HG02885 (cell line): Measurements from ENCODE around the gene BBC3.
A peak's percentile ranks its signal among the peaks of the same experiment; 100 is the strongest.

Source experiments
- ATAC-seq: cut with Tn5 transposase; IDR thresholded peaks from one replicate; pipeline ENCODE4 v1.9.1; 2021; ENCODE audit warnings: mild to moderate bottlenecking; ENCODE audit not compliant: unreplicated experiment, poor library complexity

Gene BBC3

GRCh38 chr19:47203254-47203653, 27.7 kb downstream of the BBC3 start:
- no peak for ATAC-seq

DNA sequence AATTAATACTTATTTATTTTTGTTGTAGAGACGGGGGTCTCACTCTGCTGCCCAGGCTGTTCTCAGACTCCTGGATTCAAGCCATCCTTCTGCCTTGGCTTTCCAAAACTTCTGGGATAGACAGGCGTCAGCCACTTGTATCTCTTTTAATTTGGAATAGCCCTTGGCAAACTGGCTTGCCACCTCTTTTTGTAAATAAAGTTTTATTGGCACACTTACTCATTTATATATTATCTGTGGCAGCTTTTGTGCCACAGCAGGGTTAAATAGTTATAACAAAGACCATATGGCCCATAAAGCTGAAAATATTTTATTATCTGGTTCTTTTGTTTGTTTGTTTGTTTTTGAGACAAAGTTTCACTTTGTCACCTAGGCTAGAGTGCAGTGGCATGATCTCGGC, 30.5 kb downstream of the BBC3 start:
- no peak for ATAC-seq

- no peak for ATAC-seq
These were observed 33.9 kb downstream of the BBC3 start for GRCh38 chr19:47197141-47197540.

DNA sequence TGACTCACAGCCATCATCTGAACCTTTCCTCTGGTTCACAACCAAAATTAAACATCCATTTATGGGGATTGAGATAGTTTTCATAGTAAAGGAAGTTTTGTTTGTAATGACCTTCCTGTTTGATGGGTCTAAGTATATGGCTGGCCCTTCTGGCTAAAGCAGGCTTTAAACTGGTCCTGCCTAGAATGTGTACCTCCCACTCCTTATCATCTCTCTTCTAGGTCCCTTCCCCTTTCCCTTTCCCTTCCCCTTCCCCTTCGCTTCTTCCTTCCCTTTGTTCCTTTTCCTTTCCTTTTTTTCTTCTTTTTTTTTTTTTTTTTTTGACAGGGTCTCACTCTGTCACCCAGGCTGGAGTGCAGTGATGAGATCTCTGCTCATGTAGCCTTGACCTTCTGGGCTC, 35.6 kb downstream of the BBC3 start:
- ATAC-seq, result no peak

DNA sequence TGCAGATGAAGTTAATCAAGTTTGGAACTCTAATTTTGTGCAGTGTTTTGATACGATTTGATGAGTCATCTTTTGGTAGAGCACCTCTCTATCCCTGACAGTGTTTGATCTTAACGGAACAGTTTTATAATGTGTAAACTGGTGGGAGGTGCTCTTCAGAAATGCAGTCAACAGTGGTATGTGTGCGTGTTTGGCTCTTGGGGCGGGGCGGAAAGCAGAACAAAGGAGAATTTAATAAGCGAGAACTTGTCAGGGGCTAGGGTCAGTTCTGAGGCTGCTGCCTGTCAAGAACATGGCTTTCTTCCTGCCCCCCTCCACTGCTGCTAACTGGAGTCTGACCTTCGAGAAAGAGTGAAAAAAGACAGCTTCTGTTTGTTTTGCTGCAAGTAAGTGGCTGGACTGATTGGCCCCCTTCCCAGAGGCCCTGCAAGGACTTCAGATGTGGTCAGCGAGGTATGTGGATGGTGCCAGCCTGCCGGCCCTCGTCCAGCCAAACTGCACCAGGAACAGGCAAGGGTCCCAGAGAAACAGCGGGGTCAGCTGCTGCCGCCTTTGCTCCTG, 40.8 kb downstream of the BBC3 start:
- ATAC-seq, result no peak

DNA sequence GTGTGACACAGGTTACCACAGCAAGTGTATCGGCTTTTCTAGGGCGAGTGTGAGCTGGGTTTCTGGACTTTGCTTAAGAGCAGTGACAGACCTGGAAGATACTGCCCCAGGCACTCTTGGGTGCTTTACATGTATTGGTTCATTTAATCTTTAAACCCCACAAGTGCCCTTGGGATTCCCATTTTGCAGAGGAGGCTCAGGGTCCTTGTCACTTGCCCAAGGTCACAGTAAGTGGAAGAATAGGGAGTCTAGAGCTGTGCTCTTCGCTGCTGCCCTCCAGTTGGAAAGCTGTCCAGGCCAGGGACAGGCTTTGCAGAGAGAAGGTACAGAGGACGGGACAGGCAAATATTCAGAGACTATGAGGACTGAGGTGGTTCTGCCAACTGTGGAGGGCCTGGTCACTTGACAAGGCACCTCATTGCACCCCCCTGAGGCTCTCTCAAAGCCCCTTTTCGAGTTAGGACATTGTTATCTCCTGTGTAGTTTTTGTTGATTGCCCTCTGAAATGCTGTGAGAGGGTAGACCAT, 42.4 kb downstream of the BBC3 start:
- no peak for ATAC-seq

- ATAC-seq, result no peak
These were observed 43.2 kb downstream of the BBC3 start for GRCh38 chr19:47187797-47188196.

DNA sequence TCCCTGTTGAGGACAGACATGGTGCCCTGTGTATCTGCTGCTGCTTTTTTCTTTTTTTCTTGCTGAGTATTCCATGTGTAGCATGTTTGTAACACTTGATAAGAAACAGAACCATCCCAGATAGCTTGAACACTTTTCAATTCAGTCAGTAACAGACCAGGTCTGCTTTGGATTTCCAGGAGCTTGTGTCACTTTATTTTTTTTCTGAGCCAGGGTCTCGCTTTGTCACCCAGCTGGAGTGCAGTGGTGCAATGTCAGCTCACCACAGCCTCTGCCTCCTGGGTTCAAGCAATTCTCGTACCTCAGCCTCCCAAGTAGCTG, 43.7 kb downstream of the BBC3 start:
- no peak for ATAC-seq

DNA sequence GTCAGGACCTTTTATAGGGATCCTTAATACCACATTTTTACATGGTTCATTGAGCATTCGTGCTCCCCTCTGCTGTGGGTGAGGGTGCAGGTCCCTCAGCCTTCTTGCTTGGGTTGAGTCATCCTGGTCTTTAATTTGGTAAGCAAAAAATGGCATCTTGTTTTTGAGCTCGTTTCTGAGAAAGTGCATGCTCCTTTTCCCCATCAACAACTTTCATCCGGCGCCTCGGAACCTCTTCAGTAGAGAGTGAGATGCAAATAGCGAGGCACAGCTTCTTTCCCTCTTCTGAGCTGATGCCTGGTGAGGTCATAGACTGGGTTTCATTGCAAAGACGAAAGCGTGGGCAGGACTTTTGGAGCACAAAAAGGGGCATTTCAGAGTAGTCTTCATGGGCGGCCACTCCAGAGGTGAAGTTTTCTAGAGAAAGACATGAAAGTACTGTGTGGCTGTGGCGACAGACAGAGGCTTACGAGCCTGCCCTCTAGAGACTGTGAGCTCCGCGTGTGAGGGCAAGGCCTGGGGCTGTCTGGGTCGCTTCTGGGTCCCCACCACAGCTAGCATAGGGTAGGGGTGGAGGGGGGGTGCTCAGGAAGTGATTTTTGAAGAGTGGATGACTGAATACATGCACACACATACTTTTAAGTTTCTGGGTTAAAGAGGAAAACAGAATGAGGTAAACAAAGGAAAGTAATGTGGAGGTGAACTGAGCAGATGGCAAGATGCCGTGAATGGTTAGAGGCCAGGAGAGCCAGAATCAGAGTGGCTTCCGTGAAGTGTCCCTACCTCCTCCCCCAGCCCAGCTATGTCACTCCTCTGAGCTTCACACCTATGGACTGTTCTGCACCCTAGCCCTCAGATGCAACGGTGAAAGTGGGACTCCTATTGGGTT, 44.3 kb downstream of the BBC3 start:
- peak; percentile 82 for ATAC-seq

DNA sequence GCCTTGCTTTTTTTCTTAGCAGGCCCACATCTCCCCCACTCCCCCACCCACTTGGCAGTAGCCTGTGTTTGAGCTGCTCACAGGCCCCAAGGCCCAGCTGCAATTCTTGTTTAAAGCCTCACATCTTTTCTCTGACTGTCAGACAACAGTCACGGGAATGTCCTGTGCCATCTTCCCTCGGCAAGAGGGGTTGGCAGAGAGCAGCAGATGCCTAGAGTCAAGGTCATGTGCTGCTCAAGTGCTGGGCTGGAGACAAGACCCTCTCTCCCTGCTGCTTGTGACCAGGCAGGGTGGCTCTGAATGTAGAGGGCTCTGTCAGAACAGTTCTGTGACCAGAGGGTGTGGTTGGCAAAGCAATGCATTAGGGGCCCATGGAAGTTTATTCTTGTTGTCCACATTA, 47.4 kb downstream of the BBC3 start:
- no peak for ATAC-seq

DNA sequence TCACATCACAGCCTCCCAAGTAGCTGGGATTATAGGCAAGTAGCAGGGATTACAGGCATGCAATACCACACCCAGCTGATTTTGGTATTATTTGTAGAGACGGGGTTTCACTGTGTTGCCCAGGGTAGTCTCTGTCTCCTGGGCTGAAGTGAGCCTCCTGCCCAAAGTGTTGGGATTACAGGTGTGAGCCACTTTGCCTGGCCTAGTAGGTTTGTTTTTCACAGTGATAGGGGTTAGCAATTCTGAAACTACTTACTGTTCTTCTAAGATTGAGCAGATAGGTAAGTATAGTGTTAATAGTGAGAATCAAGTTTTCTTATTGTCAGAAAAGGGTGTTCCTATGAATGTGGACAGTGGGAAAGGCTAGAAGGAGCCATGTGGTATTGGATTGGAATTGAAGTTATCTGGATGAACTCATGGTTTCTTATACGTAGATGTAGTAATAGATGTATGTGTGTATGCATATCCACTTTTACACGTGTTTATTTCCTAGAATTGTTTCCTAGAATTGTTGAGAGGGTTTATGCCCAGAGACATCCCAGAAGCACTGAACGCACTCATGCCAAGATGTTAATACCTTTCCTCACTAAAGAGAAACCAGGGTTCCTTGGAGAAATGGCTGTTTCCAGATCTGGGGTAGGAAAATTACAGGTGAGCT, 51.2 kb downstream of the BBC3 start:
- no peak for ATAC-seq

DNA sequence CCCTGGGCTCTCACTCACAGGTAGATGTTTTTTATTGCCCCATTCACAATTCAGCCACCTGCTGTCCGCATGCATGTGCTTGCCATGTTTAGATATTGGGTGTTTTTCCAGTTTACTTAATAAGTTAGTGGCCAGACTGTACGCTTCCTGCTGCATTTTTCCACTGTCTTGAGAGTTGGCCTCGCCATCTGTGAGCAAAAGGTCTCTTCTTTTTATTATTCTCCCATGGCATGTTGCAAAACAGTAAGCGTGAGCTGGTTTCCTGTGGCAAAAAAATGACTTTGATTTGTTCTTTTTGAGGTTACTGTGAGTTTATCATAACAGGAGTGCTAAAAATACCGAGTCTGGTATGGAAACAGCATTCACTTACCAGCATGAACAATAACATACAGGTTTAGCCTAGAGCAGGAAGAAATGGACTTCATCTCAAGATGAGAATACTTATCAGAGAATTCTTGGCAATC, 54.3 kb downstream of the BBC3 start:
- ATAC-seq, result no peak

DNA sequence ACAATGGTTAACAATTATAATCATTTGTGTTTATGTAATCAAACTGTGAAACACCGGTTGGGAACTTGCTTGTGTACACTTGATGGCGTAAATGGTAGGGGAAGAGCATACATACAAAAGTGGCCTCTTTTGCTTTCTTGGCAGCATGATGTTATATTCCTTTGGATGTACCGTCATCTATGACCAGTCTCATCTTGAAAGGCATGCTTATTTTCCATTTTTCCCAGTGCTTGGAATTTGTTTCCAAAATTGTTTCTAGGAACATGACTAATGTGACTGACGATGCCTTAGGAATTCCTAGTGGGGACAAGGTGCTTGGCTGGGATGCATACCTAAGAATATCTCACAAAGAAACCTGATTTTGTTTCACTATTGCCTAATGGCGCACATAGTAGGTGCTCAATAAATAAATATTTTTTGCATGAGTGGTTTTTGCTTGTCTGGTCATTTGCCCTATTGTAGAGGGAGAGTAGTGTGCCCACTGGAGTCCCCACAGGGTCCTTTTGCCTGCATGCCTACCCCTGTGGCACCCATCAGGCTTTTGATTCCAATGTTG, 54.9 kb downstream of the BBC3 start:
- ATAC-seq, result no peak

DNA sequence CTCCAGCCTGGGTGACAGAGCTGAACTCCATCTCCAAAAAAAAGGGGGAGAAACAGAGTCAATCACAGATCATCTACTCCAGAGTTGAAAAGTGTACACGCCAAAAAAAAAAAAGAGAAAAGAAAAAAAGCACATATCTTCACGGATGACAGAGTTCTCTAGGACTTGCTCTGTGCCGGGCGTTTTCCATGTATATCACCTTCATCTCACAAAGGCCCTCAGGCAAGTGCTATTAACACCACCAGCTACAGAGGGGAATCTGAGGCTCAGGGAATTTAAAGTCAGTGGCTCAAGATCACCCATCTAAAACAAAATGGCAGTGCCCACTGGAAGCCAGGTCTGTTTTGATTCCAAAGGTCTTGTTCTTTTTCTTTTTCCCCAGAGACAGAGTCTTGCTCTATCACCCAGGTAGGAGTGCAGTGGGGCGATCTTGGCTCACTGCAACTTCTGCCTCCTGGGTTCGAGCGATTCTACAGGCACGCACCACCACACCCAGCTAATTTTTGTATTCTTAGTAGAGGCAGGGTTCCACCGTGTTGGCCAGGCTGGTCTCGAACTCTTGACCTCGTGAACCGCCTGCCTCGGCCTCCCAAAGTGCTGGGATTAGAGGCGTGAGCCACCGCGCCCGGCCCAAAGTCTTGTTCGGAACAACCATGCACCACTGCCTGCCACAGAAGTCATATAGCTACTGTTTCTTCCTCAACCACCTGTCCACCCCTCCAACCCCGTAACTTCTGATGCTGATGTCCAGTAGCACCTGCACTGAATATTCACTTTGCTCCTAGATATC, 58.1 kb downstream of the BBC3 start:
- ATAC-seq, result no peak
